ENCODE measurements around the gene KRTAP1-1. TPM values are rescaled to one million over a fixed set of nuclear protein-coding genes. Genes with fewer than 3 reads are reported as not detected.
"Not testable (repeated sequence)": the region's sequence is repeated elsewhere in the genome, so short reads cannot be mapped to it uniquely, and the experiment has no call there.

KRTAP1-1 gene
- total RNA-seq, 3 donors from 2014 or later, result not detected

- no peaks in the 10 kb centered on the region for H3K4me1 Mint-ChIP-seq (ENCODE audit: low read depth)
- H3K4me3 Mint-ChIP-seq, result no peak overlapping the region
- peaks cover 19% of the 10 kb centered on the region for H3K27me3 Mint-ChIP-seq (ENCODE audit: low read depth)
- no peaks in the 10 kb centered on the region for H3K9me3 Mint-ChIP-seq
- DNase-seq, result no peak
- no peak for ATAC-seq
- H3K36me3 Mint-ChIP-seq (ENCODE audit: insufficient read depth), result no peaks in the 10 kb centered on the region
Measured at GRCh38 chr17:41037853-41038350, 3.3 kb downstream of the KRTAP1-1 start.

GRCh38 chr17:41034346-41034935 is 6.8 kb downstream of the KRTAP1-1 start, which contains the start of gene KRTAP1-3:
TSS of gene KRTAP1-3 (minus strand) at chr17:41034874. CDS start at chr17:41034821, 53 bp downstream.
- DNase-seq; H3K4me3 Mint-ChIP-seq; H3K36me3 Mint-ChIP-seq (ENCODE audit: insufficient read depth); ATAC-seq; H3K9me3 Mint-ChIP-seq; H3K4me1 Mint-ChIP-seq (ENCODE audit: low read depth): not testable (repeated sequence)
- peaks cover 28% of the 10 kb centered on the region for H3K27me3 Mint-ChIP-seq (ENCODE audit: low read depth)

- H3K36me3 Mint-ChIP-seq (ENCODE audit: insufficient read depth), result no peaks in the 10 kb centered on the region
- no peak within 1 kb of the TSS for H3K4me3 Mint-ChIP-seq
Measured at GRCh38 chr17:41029633-41030245, 11.5 kb downstream of the KRTAP1-1 start, which contains the start of gene KRTAP1-4. TSS of gene KRTAP1-4 (minus strand) at chr17:41030195. CDS start at chr17:41030078, 117 bp downstream.

GRCh38 chr17:41026715-41027471 is 14.4 kb downstream of the KRTAP1-1 start, which contains the start of gene KRTAP1-5:
TSS of gene KRTAP1-5 (minus strand) at chr17:41027208. CDS start at chr17:41027155, 53 bp downstream.
- H3K9me3 Mint-ChIP-seq, result no peaks in the 10 kb centered on the region
- no peaks in the 10 kb centered on the region for H3K4me1 Mint-ChIP-seq (ENCODE audit: low read depth)
- no peaks in the 10 kb centered on the region for H3K36me3 Mint-ChIP-seq (ENCODE audit: insufficient read depth)
- no peak within 1 kb of the TSS for H3K4me3 Mint-ChIP-seq
- no peak for DNase-seq
- H3K27me3 Mint-ChIP-seq (ENCODE audit: low read depth), result peaks cover 20% of the 10 kb centered on the region
- no peak for ATAC-seq

More at GRCh38 chr17:41029633-41030245, 11.5 kb downstream of the KRTAP1-1 start, which contains the start of gene KRTAP1-4:
- ATAC-seq (no peak), DNase-seq (no peak)
- Mint-ChIP-seq H3K27me3 (ENCODE audit: low read depth) (peaks cover 33% of the 10 kb centered on the region), H3K9me3 (no peaks in the 10 kb centered on the region), H3K4me1 (ENCODE audit: low read depth) (no peaks in the 10 kb centered on the region)

- Mint-ChIP-seq H3K36me3 (ENCODE audit: insufficient read depth) (no peaks in the 10 kb centered on the region), H3K4me1 (ENCODE audit: low read depth) (no peaks in the 10 kb centered on the region), H3K4me3 (no peak overlapping the region), H3K9me3 (no peaks in the 10 kb centered on the region), H3K27me3 (ENCODE audit: low read depth) (peaks cover 11% of the 10 kb centered on the region)
- ATAC-seq, result no peak
- no peak for DNase-seq
Measured at GRCh38 chr17:41024697-41025096, 16.6 kb downstream of the KRTAP1-1 start.

GRCh38 chr17:41020336-41020735 is 20.9 kb downstream of the KRTAP1-1 start:
- DNase-seq (no peak), ATAC-seq (no peak)
- Mint-ChIP-seq H3K36me3 (ENCODE audit: insufficient read depth) (no peaks in the 10 kb centered on the region), H3K9me3 (no peaks in the 10 kb centered on the region), H3K27me3 (ENCODE audit: low read depth) (no peaks in the 10 kb centered on the region), H3K4me1 (ENCODE audit: low read depth) (no peaks in the 10 kb centered on the region), H3K4me3 (no peak overlapping the region)

- Mint-ChIP-seq H3K4me3 (no peak overlapping the region), H3K36me3 (ENCODE audit: insufficient read depth) (no peaks in the 10 kb centered on the region), H3K9me3 (no peaks in the 10 kb centered on the region), H3K27me3 (ENCODE audit: low read depth) (peaks cover 4% of the 10 kb centered on the region), H3K4me1 (ENCODE audit: low read depth) (no peaks in the 10 kb centered on the region)
- ATAC-seq, result no peak
- no peak for DNase-seq
Measured at GRCh38 chr17:41019415-41019814, 21.8 kb downstream of the KRTAP1-1 start.

GRCh38 chr17:41018541-41018940 is 22.7 kb downstream of the KRTAP1-1 start:
- ATAC-seq (no peak), DNase-seq (no peak)
- Mint-ChIP-seq H3K36me3 (ENCODE audit: insufficient read depth) (no peaks in the 10 kb centered on the region), H3K27me3 (ENCODE audit: low read depth) (peaks cover 4% of the 10 kb centered on the region), H3K4me1 (ENCODE audit: low read depth) (no peaks in the 10 kb centered on the region), H3K9me3 (no peaks in the 10 kb centered on the region), H3K4me3 (no peak overlapping the region)

GRCh38 chr17:41016578-41017215 is 24.6 kb downstream of the KRTAP1-1 start:
- H3K4me1 Mint-ChIP-seq (ENCODE audit: low read depth), result no peaks in the 10 kb centered on the region
- no peak overlapping the region for H3K4me3 Mint-ChIP-seq
- no peaks in the 10 kb centered on the region for H3K36me3 Mint-ChIP-seq (ENCODE audit: insufficient read depth)
- no peaks in the 10 kb centered on the region for H3K9me3 Mint-ChIP-seq
- ATAC-seq (no peak), DNase-seq (no peak)
- peaks cover 4% of the 10 kb centered on the region for H3K27me3 Mint-ChIP-seq (ENCODE audit: low read depth)

GRCh38 chr17:41015454-41015853 is 25.8 kb downstream of the KRTAP1-1 start:
- Mint-ChIP-seq H3K4me3 (no peak overlapping the region), H3K4me1 (ENCODE audit: low read depth) (no peaks in the 10 kb centered on the region), H3K27me3 (ENCODE audit: low read depth) (peaks cover 4% of the 10 kb centered on the region), H3K36me3 (ENCODE audit: insufficient read depth) (no peaks in the 10 kb centered on the region), H3K9me3 (no peaks in the 10 kb centered on the region)
- ATAC-seq, result no peak
- no peak for DNase-seq

GRCh38 chr17:41013606-41014005 is 27.6 kb downstream of the KRTAP1-1 start:
- DNase-seq, result no peak
- no peaks in the 10 kb centered on the region for H3K36me3 Mint-ChIP-seq (ENCODE audit: insufficient read depth)
- ATAC-seq, result no peak
- H3K9me3 Mint-ChIP-seq, result no peaks in the 10 kb centered on the region
- no peaks in the 10 kb centered on the region for H3K4me1 Mint-ChIP-seq (ENCODE audit: low read depth)
- H3K4me3 Mint-ChIP-seq, result no peak overlapping the region
- peaks cover 4% of the 10 kb centered on the region for H3K27me3 Mint-ChIP-seq (ENCODE audit: low read depth)

- DNase-seq (no peak), ATAC-seq (no peak)
- H3K4me1 Mint-ChIP-seq (ENCODE audit: low read depth), result no peaks in the 10 kb centered on the region
- H3K27me3 Mint-ChIP-seq (ENCODE audit: low read depth), result peaks cover 4% of the 10 kb centered on the region
- no peak overlapping the region for H3K4me3 Mint-ChIP-seq
- no peaks in the 10 kb centered on the region for H3K9me3 Mint-ChIP-seq
- no peaks in the 10 kb centered on the region for H3K36me3 Mint-ChIP-seq (ENCODE audit: insufficient read depth)
Measured at GRCh38 chr17:41013181-41013580, 28.1 kb downstream of the KRTAP1-1 start.

- DNase-seq (no peak), ATAC-seq (no peak)
- Mint-ChIP-seq H3K9me3 (no peaks in the 10 kb centered on the region), H3K27me3 (ENCODE audit: low read depth) (peaks cover 4% of the 10 kb centered on the region), H3K4me1 (ENCODE audit: low read depth) (no peaks in the 10 kb centered on the region), H3K4me3 (no peak overlapping the region), H3K36me3 (ENCODE audit: insufficient read depth) (no peaks in the 10 kb centered on the region)
Measured at GRCh38 chr17:41012326-41013120, 28.7 kb downstream of the KRTAP1-1 start.

All from activated T-cell treated with anti-CD3 and anti-CD28 coated beads, Interleukin-2, amount 50 U/mL, for 4 hours (primary cell).